NB4 (cell line): ENCODE results near the gene B3GALT4.

Experiments used
- CTCF ChIP-seq: IDR thresholded peaks from one replicate; pipeline ENCODE4 v1.5.1; 2012; ENCODE audit warnings: low read depth, low read length
- MAX ChIP-seq: IDR thresholded peaks from 2 replicates; pipeline ENCODE4 v1.6.1; 2011; ENCODE audit warnings: low read depth, low read length
- MYC ChIP-seq: IDR thresholded peaks from 2 replicates; pipeline ENCODE4 v1.6.1; 2011; ENCODE audit warnings: low read depth, low read length
- POLR2A ChIP-seq: IDR thresholded peaks from 2 replicates; pipeline ENCODE4 v1.6.1; 2011; ENCODE audit warnings: mild to moderate bottlenecking; ENCODE audit not compliant: insufficient read length; ENCODE audit errors: extremely low read depth

GRCh38 chr6:33259032-33259431 lies 17.9 kb upstream of the B3GALT4 start:
- TF ChIP-seq POLR2A (no peak), CTCF (no peak), MAX (no peak), MYC (no peak)
